Immature natural killer cell (primary cell): ENCODE data around the gene COMMD4. TPM values are rescaled to one million over a fixed set of nuclear protein-coding genes. Genes with fewer than 3 reads are reported as not detected.
"Not testable (repeated sequence)": the region's sequence is repeated elsewhere in the genome, so short reads cannot be mapped to it uniquely, and the experiment has no call there.

Experiments
- DNase-seq, 3 donors: peaks; one replicate each; pipeline ENCODE4 v3.0.0; 2022; ENCODE audit warnings: mixed read lengths in 1 of 3
- H3K27ac Mint-ChIP-seq, 6 donors: one replicate each; pipeline ENCODE4 v1.8.0; 2020; ENCODE audit warnings: mixed read lengths in 6 of 6, mild to moderate bottlenecking in 5 of 6, inconsistent platforms in 4 of 6, moderate library complexity in 3 of 6
- H3K27me3 Mint-ChIP-seq, 3 donors: one replicate each; pipeline ENCODE4 v1.8.0; 2020 to 2021; ENCODE audit warnings: low read depth in 3 of 3, mild to moderate bottlenecking in 3 of 3, mixed read lengths in 3 of 3, moderate library complexity in 3 of 3, inconsistent platforms in 1 of 3
- H3K36me3 Mint-ChIP-seq, 3 donors: one replicate each; pipeline ENCODE4 v1.8.0; 2020; ENCODE audit warnings: mixed read lengths in 3 of 3, inconsistent platforms in 2 of 3, mild to moderate bottlenecking in 2 of 3
- H3K4me1 Mint-ChIP-seq, 2 donors: one replicate each; pipeline ENCODE4 v1.8.0; 2020; ENCODE audit warnings: inconsistent platforms in 2 of 2, mild to moderate bottlenecking in 2 of 2, mixed read lengths in 2 of 2, moderate library complexity in 1 of 2
- H3K4me3 Mint-ChIP-seq, 5 donors: one replicate each; pipeline ENCODE4 v1.8.0; 2020; ENCODE audit warnings: mild to moderate bottlenecking in 5 of 5, mixed read lengths in 5 of 5, inconsistent platforms in 3 of 5, moderate library complexity in 3 of 5
- H3K9me3 Mint-ChIP-seq, 6 donors: one replicate each; pipeline ENCODE4 v1.8.0; 2020; ENCODE audit warnings: mild to moderate bottlenecking in 6 of 6, mixed read lengths in 6 of 6, inconsistent platforms in 4 of 6, moderate library complexity in 3 of 6
- polyA plus RNA-seq, 3 donors: library from polyadenylated mRNA; unstranded; fragments of 300-500 nt; fragmentation: Illumina TruSeq; gene quantifications; one replicate each; pipeline ENCODE4 v1.2.3, GENCODE V29; 2021

The COMMD4 gene
- 100 to 1,000 TPM in 1 of 3 donors, 10 to 100 TPM in 2; 83.4 to 103 (median 94.4) TPM for polyA plus RNA-seq

- Mint-ChIP-seq H3K36me3 (peaks cover 5 to 7% (median 5%) of the 10 kb centered on the region in 3 donors), H3K9me3 (no peaks in the 10 kb centered on the region), H3K27me3 (peaks cover 12 to 24% (median 16%) of the 10 kb centered on the region in 3 donors), H3K27ac (peak within 1 kb of the TSS; percentile 68 to 95 (median 91)), H3K4me1 (peaks cover 44 to 50% of the 10 kb centered on the region in 2 donors), H3K4me3 (peak within 1 kb of the TSS; percentile 93 to 95 (median 94))
- DNase-seq: peak; percentile 73 to 77 (median 73)
Observed at GRCh38 chr15:75335705-75336355, at the start of gene COMMD4. COMMD4 (plus strand) TSS chr15:75336063; CDS start chr15:75336090, 27 bp downstream.

DNA sequence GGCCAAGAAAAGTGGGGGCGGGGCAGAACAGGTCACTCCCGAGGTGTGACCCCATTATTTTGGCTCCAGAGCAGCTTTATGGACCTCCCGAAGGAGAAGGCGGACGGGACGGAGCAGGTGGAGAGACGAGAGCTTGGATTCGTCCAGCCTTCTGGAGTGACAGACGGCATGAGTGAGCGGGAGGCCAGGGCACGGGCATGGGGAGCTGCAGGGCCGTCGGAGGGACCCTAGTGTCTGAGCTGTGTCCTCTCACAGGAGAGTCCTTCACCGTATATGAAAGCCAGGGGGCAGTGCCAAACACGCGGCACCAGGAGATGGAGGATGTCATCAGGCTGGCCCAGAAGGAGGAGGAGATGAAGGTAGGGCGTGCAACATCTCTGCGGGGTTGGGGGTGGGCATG, 42.2 kb upstream of the COMMD4 start:
- not testable (repeated sequence) for H3K9me3 Mint-ChIP-seq, H3K4me1 Mint-ChIP-seq, H3K4me3 Mint-ChIP-seq, H3K27me3 Mint-ChIP-seq, H3K36me3 Mint-ChIP-seq, DNase-seq, H3K27ac Mint-ChIP-seq

- not testable (repeated sequence) for H3K27ac Mint-ChIP-seq, H3K4me1 Mint-ChIP-seq, H3K4me3 Mint-ChIP-seq, H3K9me3 Mint-ChIP-seq, H3K27me3 Mint-ChIP-seq, H3K36me3 Mint-ChIP-seq
- peak in 1 of 3 donors; percentile 11 for DNase-seq
Observed at GRCh38 chr15:75298541-75299310, 37.1 kb upstream of the COMMD4 start.

- H3K4me1 Mint-ChIP-seq, H3K36me3 Mint-ChIP-seq, H3K4me3 Mint-ChIP-seq, H3K9me3 Mint-ChIP-seq, H3K27me3 Mint-ChIP-seq, H3K27ac Mint-ChIP-seq: not testable (repeated sequence)
- DNase-seq: peak; percentile 49 to 65 (median 64)
Observed at GRCh38 chr15:75299311-75299688, 36.6 kb upstream of the COMMD4 start.

DNA sequence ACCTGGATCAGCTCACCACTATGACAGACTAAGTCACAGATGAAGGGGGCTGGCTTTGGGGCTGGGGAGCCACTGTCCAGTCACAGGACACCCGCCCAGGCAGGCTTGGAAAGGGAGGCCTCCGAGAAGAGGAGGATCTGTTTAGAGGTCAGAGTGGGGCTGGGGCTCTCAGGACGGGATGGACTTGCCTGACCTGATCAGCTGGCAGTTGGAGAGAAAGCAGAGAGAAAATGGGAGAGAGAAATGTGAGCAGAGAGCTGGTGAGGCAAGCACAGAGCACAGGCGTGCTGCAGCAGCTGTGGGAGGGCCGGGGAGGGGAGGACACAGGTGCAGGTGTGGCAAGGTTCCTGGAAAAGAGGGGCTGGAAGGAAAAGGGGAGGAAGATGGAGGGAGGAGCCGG, 35.8 kb upstream of the COMMD4 start:
- not testable (repeated sequence) for DNase-seq, H3K4me3 Mint-ChIP-seq, H3K9me3 Mint-ChIP-seq, H3K27me3 Mint-ChIP-seq, H3K36me3 Mint-ChIP-seq, H3K4me1 Mint-ChIP-seq
- H3K27ac Mint-ChIP-seq: peak overlapping the region in 1 of 6 donors; percentile 32

- no peak for DNase-seq
- H3K9me3 Mint-ChIP-seq: no peaks in the 10 kb centered on the region
- H3K36me3 Mint-ChIP-seq: no peaks in the 10 kb centered on the region
- no peak overlapping the region for H3K4me3 Mint-ChIP-seq
- peaks cover 1 to 4% (median 4%) of the 10 kb centered on the region in 3 donors for H3K27me3 Mint-ChIP-seq
- H3K4me1 Mint-ChIP-seq: no peaks in the 10 kb centered on the region
- no peak overlapping the region for H3K27ac Mint-ChIP-seq
Observed at GRCh38 chr15:75302318-75302717, 33.5 kb upstream of the COMMD4 start.

DNA sequence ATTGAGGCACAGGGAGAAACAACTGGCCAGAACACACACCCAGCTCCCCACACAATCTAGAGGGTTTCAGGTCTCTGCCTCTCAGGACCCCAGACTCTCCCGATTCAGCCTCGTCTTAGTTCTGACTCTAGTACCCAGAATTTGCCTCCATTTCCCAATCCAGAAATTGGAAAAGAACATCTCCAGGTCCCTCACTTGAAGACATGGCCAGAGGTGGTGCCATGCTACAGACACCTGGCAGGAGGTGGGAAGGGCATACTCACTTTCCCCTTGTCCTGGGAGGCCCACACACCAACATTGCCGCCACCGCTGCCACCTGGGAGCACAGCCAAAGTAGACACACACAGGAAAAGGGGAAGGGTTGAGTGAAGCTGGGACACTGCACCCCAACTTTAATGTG, 33.1 kb upstream of the COMMD4 start:
- DNase-seq, H3K4me1 Mint-ChIP-seq, H3K4me3 Mint-ChIP-seq: not testable (repeated sequence)

GRCh38 chr15:75306188-75306587, 29.7 kb upstream of the COMMD4 start:
- no peak overlapping the region for H3K4me3 Mint-ChIP-seq

More for the DNA sequence above, 33.1 kb upstream of the COMMD4 start:
- not testable (repeated sequence) for H3K9me3 Mint-ChIP-seq, H3K36me3 Mint-ChIP-seq, H3K27ac Mint-ChIP-seq, H3K27me3 Mint-ChIP-seq

GRCh38 chr15:75307778-75308390, 28.0 kb upstream of the COMMD4 start:
- H3K36me3 Mint-ChIP-seq: peaks cover 0 to 6% (median 3%) of the 10 kb centered on the region in 3 donors
- H3K4me1 Mint-ChIP-seq: peaks cover 17 to 18% of the 10 kb centered on the region in 2 donors
- H3K27me3 Mint-ChIP-seq: peaks cover 6 to 8% (median 6%) of the 10 kb centered on the region in 3 donors
- H3K27ac Mint-ChIP-seq: no peak overlapping the region
- peaks cover 0 to 16% (median 4%) of the 10 kb centered on the region in 6 donors for H3K9me3 Mint-ChIP-seq
- no peak for DNase-seq
- no peak overlapping the region for H3K4me3 Mint-ChIP-seq

More at GRCh38 chr15:75306188-75306587, 29.7 kb upstream of the COMMD4 start:
- no peak for DNase-seq
- Mint-ChIP-seq H3K27ac (no peak overlapping the region), H3K36me3 (no peaks in the 10 kb centered on the region), H3K4me1 (peaks cover under 1 to 2% of the 10 kb centered on the region in 2 donors), H3K9me3 (peaks cover 0 to 4% (median 0%) of the 10 kb centered on the region in 6 donors), H3K27me3 (peaks cover 4 to 6% (median 4%) of the 10 kb centered on the region in 3 donors)

DNA sequence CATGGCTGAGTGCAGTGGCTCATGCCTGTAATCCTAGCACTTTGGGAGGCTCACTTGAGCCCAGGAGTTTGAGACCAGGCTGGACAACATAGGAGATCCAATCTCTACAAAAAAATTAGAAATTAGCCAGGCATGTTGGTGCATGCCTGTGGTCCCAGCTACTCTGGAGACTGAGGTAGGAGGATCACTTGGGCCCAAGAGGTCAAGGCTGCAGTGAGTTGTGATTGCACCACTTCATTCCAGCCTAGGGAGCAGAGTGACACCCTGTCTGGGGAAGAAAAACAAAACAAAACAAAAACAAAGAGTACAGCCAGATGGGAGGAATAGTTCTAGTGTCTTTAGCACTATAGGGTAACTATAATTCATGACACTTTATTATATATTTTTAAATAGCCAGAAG, 26.2 kb upstream of the COMMD4 start:
- peaks cover 0 to 6% (median 3%) of the 10 kb centered on the region in 3 donors for H3K36me3 Mint-ChIP-seq
- DNase-seq: no peak
- H3K27me3 Mint-ChIP-seq: peaks cover 6% of the 10 kb centered on the region in 3 donors
- H3K4me3 Mint-ChIP-seq: no peak overlapping the region
- peaks cover 0 to 16% (median 7%) of the 10 kb centered on the region in 6 donors for H3K9me3 Mint-ChIP-seq
- H3K27ac Mint-ChIP-seq: peak overlapping the region in 1 of 6 donors; percentile 11
- peaks cover 26 to 27% of the 10 kb centered on the region in 2 donors for H3K4me1 Mint-ChIP-seq

DNA sequence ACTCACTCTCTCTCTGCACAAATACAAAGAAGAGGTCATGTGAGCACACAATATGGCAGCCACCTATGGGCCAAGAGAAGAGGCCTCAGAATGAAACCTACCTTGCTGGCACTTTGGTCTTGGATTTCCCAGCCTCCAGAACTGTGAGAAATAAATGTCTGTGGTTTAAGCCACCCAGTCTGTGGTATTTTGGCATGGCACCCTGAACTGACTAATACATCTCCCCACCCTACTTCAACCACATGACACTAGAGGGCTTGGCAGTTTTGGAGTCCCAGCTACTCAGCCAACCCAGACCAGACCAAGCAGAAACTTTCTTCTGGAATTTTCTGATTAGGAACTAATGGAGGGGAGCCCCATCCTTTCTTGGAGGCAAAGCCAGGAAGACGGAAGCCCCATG, 23.3 kb upstream of the COMMD4 start:
- DNase-seq: peak; percentile 44 to 49 (median 48)
- H3K27me3 Mint-ChIP-seq, H3K36me3 Mint-ChIP-seq: not testable (repeated sequence)
- H3K4me3 Mint-ChIP-seq: peak overlapping the region; percentile 40 to 71 (median 64)
- H3K9me3 Mint-ChIP-seq: peaks cover 0 to 16% (median 7%) of the 10 kb centered on the region in 6 donors
- peaks cover 26 to 27% of the 10 kb centered on the region in 2 donors for H3K4me1 Mint-ChIP-seq
- H3K27ac Mint-ChIP-seq: peak overlapping the region; percentile 22 to 85 (median 66)

GRCh38 chr15:75313116-75313845, 22.6 kb upstream of the COMMD4 start:
- peak overlapping the region; percentile 7 to 64 (median 22) for H3K4me3 Mint-ChIP-seq
- H3K9me3 Mint-ChIP-seq: peaks cover 0 to 16% (median 7%) of the 10 kb centered on the region in 6 donors
- peaks cover 0 to 4% (median 2%) of the 10 kb centered on the region in 3 donors for H3K27me3 Mint-ChIP-seq
- peaks cover 0 to 8% (median 6%) of the 10 kb centered on the region in 3 donors for H3K36me3 Mint-ChIP-seq
- peaks cover 26 to 27% of the 10 kb centered on the region in 2 donors for H3K4me1 Mint-ChIP-seq
- H3K27ac Mint-ChIP-seq: peak overlapping the region in 1 of 6 donors; percentile 61
- no peak for DNase-seq

DNA sequence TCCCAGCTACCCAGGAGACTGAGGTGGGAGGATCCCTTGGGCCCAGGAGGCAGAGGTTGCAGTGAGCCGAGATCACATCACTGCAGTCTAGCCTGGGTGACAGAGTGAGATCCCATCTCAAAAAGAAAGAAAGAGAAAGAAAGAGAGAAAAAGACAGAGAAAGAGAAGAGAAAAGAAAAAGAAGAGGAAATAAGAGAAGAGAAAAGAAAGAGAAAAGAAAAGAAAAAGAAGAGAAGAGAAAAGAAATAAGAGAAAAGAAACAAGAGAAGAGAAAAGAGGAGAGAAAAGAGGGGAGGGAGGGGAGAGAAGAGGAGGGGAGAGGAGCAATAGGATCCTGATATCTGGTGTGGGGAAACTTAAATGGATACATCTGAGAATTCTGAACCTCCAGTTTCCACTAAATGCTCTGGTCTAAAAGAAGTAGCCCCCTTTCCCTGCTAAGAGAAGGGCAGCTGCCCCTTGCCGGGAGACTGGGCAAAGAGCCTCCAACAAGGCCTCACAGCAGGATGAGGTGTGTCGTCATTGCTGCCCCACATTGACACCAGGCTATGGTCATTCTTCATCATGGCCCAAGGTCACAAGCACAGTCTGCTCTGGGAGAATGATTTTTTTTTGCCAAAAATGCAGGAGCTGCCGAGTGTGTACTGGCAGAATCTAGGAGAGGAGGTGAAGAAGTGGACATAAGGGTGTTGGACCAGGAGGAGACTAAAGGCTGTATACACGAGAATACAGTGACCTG, 21.1 kb upstream of the COMMD4 start:
- DNase-seq: no peak
- Mint-ChIP-seq H3K27me3 (peaks cover 2 to 4% (median 3%) of the 10 kb centered on the region in 3 donors), H3K27ac (peak overlapping the region in 1 of 6 donors; percentile 52), H3K4me3 (no peak overlapping the region), H3K36me3 (peaks cover 0 to 8% (median 6%) of the 10 kb centered on the region in 3 donors), H3K4me1 (peaks cover 26 to 27% of the 10 kb centered on the region in 2 donors), H3K9me3 (peaks cover 0 to 16% (median 7%) of the 10 kb centered on the region in 6 donors)
